GM19240 (cell line): ENCODE results near the gene CFAP157.

Experiments
- DNase-seq: peaks from one replicate; pipeline ENCODE4 v3.0.0; 2011; ENCODE audit warnings: low spot score; ENCODE audit not compliant: insufficient read length

The CFAP157 gene

GRCh38 chr9:127714951-127715469 lies 8.2 kb downstream of the CFAP157 start:
- DNase-seq: no peak

GRCh38 chr9:127715470-127716337 lies 8.9 kb downstream of the CFAP157 start, which contains the start of the genes PTRH1 and TTC16:
TSS of gene PTRH1 (minus strand) at chr9:127715663. CDS start at chr9:127715639, 24 bp downstream.
TSS of gene TTC16 (plus strand) at chr9:127716079. CDS start at chr9:127716146, 67 bp downstream.
- peak; percentile 99 for DNase-seq

GRCh38 chr9:127716412-127716811 lies 9.6 kb downstream of the CFAP157 start:
- no peak for DNase-seq

GRCh38 chr9:127717766-127718165 lies 11.0 kb downstream of the CFAP157 start:
- DNase-seq: no peak

- no peak for DNase-seq
These were observed 13.5 kb downstream of the CFAP157 start for GRCh38 chr9:127720031-127720864.

- DNase-seq: no peak
These were observed 14.1 kb downstream of the CFAP157 start for GRCh38 chr9:127720865-127721227.

- no peak for DNase-seq
These were observed 14.6 kb downstream of the CFAP157 start for GRCh38 chr9:127721391-127721821.

- no peak for DNase-seq
These were observed 15.4 kb downstream of the CFAP157 start for GRCh38 chr9:127722055-127722745.

- no peak for DNase-seq
These were observed 16.2 kb downstream of the CFAP157 start for GRCh38 chr9:127723013-127723412.

- no peak for DNase-seq
These were observed 16.7 kb downstream of the CFAP157 start for GRCh38 chr9:127723444-127723843.

GRCh38 chr9:127724012-127724411 lies 17.2 kb downstream of the CFAP157 start:
- DNase-seq: no peak

GRCh38 chr9:127726871-127727270 lies 20.1 kb downstream of the CFAP157 start:
- DNase-seq: no peak

- DNase-seq: no peak
These were observed 22.0 kb downstream of the CFAP157 start for GRCh38 chr9:127728808-127729207.

- DNase-seq: no peak
These were observed 22.9 kb downstream of the CFAP157 start for GRCh38 chr9:127729522-127730256.

GRCh38 chr9:127730262-127730661 lies 23.5 kb downstream of the CFAP157 start:
- no peak for DNase-seq

GRCh38 chr9:127730799-127731410 lies 24.1 kb downstream of the CFAP157 start:
- no peak for DNase-seq

GRCh38 chr9:127731938-127732337 lies 25.1 kb downstream of the CFAP157 start:
- DNase-seq: no peak

GRCh38 chr9:127732444-127732843 lies 25.7 kb downstream of the CFAP157 start:
- no peak for DNase-seq

- no peak for DNase-seq
These were observed 26.8 kb downstream of the CFAP157 start for GRCh38 chr9:127733614-127734013.

GRCh38 chr9:127734247-127734746 lies 27.5 kb downstream of the CFAP157 start:
- no peak for DNase-seq
